HG03460 (cell line): ENCODE data around the gene UQCC5.
"Not testable (repeated sequence)": the region's sequence is repeated elsewhere in the genome, so short reads cannot be mapped to it uniquely, and the experiment has no call there.

Experiments used
- ATAC-seq: cut with Tn5 transposase; IDR thresholded peaks from one replicate; pipeline ENCODE4 v1.9.1; 2021; ENCODE audit not compliant: unreplicated experiment

UQCC5 gene

GRCh38 chr3:52521881-52522650, 14.3 kb upstream of the UQCC5 start:
- ATAC-seq, result no peak

- ATAC-seq, result no peak
Observed at GRCh38 chr3:52522651-52523251, 13.7 kb upstream of the UQCC5 start.

DNA sequence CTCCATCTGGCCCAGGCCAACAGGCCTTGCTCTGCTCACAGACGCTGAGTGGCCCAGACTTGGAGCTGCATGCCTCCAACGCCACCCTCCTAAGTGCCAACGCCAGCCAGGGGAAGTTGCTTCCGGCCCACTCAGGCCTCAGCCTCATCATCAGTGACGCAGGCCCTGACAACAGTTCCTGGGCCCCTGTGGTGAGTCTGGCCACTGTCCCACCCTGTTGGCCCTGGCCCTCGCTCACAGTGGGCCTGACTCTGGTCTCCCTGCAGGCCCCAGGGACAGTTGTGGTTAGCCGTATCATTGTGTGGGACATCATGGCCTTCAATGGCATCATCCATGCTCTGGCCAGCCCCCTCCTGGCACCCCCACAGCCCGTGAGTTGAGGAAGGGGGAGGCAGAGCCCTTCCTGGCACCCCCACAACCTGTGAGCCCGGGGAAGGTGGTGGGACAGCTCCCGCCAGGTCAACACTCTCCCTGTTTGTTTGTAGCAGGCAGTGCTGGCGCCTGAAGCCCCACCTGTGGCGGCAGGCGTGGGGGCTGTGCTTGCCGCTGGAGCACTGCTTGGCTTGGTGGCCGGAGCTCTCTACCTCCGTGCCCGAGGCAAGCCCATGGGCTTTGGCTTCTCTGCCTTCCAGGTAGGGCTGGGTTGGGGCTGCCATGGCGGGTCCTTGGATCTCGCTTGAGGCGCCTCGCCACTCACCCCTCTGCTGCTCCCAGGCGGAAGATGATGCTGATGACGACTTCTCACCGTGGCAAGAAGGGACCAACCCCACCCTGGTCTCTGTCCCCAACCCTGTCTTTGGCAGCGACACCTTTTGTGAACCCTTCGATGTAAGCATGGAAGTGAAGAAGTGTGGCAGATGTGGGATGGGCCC, 12.8 kb upstream of the UQCC5 start:
- ATAC-seq, result no peak

- ATAC-seq, result no peak
Observed at GRCh38 chr3:52524258-52524751, 12.1 kb upstream of the UQCC5 start.

DNA sequence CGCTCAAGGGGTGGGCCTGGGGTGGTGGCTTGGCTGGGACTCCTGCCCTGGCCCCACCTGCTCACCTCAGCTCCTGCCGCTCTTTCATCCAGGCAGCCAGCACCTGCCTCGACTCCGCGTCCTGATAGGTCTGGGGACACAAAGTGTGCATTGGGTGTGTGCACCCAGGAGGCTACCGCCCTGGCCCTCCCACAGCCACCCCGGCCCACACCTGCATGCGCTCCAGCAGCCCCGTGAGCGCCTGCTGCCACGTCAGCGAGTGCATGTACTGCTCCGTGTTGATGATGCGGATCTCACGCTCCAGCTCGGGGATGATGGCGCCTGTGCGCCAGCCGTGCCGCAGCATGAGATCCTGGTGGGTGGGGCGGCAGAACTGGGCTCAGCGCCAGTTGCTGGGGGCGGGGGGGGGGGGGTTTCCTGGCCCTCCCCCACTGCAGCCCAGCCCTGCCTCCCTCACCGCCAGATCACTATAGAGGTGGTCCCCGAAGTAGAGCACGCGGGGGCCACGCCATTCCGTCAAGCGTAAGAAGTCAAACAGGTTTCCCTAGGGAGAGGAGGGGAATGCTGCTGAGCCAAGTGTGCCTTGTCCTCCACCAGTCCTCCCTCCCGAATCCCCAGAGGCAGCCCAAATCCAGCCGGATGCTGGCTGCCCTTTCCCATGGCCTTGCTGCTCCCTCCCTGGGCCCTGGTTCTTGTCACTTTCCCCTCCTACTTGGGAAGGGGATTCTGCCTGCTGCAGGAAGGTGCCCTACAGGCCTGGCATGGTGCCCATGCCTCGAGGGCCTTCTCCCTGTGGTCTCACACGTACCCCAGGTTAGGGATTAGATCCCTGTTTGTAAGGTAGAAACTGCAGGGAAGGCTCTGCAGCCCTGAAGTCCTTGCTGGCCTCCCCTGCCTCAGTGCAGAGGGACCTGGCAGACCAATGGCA, 11.4 kb upstream of the UQCC5 start:
- no peak for ATAC-seq

DNA sequence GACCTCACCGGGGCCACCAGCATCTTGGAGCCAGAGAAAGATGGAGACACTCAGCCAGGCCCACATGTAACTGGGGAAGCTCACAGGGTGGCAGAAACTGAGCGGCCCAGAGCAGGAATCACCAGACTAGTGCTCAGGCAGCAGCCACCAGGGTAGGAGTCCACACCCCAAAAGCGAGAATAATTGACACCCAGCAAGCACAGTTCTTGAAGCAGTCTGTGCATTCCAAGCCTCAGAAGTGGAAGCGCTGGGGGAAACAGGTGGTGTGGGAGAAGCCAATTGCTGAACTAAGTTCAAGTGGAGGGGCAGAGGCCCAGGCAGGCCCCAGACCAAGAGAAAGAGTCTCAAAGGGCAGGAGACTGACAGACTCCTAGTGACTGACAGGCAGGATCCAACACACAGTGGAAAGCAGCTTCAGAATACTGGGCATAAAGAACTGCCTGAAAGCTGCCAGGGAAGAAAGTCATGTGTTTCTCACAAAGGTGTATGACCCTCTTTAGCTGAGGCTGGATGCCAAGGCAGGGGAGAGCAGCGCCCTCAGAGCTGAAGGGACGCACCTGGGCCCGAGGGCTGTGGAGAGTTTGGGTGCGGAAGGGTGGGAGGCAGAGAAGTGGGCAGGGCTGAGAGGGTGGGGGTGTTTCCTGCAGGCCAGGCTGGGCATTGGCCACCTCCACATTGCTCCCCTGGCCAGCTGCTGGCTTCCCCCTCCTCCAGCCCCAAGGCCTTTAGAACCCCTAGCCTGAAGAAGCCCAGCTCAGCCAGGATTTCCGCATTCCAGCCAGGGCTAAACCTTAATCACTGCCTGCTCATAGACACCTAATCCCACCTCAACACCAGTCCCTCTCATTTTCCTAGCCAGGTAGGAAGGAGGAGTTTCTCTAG, 10.5 kb upstream of the UQCC5 start:
- no peak for ATAC-seq

DNA sequence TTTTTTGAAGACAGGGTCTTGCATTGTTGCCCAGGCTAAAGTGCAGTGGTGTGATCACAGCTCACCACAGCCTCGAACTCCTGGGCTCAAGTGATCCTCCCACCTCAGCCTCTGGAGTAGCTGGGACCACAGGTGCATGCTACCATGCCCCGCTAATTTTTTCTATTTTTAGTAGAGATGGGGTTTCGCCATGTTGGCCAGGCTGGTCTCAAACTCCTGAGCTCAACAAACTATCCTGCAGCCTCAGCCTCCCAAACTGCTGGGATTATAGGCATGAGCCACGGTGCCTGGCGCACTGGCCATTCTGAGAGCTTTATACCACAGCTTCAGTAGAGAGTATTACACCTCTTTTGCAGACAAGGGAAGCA, 9.8 kb upstream of the UQCC5 start:
- ATAC-seq, result not testable (repeated sequence)

DNA sequence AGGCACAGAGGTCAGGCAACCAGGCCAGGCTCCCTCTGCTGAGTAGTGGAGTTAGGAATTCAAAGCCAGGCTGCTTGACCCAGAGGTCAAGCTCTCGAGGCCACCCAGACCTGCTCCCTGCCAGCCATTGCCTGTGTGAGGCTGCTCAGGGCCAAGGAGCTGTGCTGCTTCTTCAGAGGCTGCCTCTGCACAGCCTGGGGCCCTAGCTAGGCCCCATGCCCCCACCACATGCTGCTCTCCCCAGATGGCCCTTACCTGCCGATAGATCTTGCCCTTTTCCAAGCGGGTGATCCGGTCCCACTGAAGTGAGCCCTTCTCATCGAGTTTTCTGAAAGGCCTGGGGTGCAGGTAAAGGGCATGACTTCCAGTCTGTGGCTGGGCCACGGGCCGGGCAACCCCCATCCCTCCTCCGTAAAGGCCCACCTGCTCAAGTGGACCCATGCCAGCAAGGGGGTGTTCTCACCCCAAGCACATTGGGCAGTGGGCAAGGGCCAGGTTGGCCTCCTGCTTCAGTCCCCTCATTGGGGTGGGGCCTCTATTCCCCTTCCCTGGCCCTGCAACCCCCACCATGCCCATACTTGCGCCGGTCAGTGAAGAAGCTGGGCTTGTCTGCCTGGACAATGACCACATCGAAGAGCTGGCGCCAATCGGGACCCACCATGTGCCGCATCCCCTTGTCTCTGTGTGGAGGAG, 9.2 kb upstream of the UQCC5 start:
- ATAC-seq, result no peak

- ATAC-seq, result no peak
Observed at GRCh38 chr3:52527732-52528585, 8.4 kb upstream of the UQCC5 start.

DNA sequence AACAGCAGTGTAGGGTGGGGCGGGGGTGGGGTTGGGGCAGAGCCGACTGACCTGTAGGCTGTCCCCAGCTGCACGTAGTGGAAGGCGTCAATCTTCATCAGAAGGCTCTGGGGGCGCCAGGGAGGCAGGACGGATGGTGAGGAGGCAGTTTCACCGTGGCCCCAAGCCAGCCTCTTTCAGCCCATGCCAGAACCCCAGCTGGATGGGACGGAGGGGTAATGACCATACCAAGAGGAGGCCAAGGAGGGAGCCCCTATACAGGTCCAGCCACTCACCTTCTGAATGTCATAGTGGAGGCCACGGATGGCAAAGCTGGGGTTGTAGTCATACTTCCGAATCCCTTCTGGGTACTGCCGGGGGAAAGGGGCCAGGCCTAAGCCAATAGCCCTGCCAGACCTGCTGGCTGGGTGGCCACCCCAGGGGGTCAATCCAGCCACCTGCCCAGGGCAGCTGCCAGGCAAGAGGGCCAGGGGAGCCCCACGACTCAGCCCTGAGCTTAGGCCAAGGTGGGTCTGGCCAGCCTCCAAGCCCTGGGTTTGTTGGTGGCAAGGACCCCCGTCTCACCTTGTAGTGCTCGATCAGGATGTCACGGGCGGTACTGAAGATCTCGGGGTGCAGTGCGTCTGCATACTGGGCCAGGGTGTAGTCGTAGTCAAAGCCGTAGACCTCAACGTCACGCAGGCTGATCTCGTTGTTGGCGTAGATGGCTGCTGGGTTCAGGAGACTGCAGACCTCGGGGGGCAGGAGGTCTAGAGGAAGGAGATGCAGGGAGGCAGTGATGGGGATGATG, 7.6 kb upstream of the UQCC5 start:
- ATAC-seq, result no peak

- no peak for ATAC-seq
Observed at GRCh38 chr3:52529376-52530333, 6.8 kb upstream of the UQCC5 start.

DNA sequence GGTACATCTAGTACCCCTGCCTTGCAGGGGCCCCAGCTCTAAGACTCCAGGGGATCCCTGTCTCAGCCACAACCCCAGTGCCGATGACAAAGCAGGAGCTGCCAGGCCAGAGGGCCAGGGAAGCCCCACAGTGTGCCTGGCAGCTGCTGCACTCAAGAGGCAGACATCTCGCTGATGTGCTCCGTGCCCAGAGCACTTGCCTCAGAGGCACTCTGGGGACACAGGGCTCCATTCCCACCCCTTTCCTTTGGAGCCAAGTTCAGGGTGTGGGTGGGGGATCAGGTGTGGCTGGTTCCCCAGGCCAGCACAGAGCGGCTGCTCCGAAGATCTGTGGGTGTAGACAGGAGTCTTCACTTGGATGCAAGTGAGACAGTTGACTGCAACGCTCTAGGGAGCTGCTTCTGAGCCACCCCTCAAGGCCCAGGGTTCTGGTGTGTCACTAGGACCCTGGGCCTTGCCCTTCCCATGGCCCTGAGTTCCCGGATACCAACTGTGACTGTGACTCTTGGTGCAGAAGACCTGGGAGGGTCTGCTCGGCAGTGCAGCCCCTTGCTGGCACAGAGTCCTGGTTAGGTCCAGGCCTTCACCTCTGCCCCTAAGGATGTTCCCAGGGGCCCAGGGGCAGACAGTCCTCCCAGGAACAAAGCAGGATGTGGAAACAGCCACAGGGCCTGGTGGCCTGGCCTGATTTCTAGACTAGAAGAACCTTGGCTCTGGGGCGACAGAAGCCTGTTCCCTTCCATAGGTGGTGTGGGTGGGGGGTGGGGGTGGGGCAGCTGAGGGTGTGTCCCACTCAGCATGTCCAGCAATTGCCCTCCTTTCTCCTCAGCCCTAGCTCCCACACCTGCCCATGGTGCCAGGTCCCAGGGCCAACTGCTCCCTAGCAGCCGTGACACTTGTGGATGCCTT, 5.2 kb upstream of the UQCC5 start:
- no peak for ATAC-seq

GRCh38 chr3:52531860-52532516, 4.4 kb upstream of the UQCC5 start:
- no peak for ATAC-seq

DNA sequence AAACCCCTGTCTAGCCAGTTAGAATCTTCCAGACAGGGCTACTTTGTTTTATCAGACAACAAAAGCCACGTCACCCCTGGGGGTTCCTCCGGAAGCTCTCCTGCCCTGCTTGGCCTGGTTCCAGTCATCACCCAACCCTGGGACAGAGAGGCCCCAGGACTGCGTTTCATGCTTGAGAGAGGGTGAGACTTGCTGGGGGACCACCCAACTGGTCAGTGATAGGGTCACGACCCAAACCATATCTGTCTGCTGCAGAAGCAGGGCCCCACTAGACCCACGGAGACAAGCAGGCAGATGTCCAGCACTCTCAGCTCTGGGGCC, 3.9 kb upstream of the UQCC5 start:
- ATAC-seq, result no peak
